Naive thymus-derived CD4-positive, alpha-beta T cell (primary cell): ENCODE results near the gene KRABD2.
"Not testable (repeated sequence)": the region's sequence is repeated elsewhere in the genome, so short reads cannot be mapped to it uniquely, and the experiment has no call there.

Experiments
- ATAC-seq: fragments of 150-1000 bp; cut with Tn5 transposase; 2 replicates; pipeline ENCODE4 v1.10.0; 2021; ENCODE audit warnings: mild to moderate bottlenecking, moderate library complexity
- CTCF ChIA-PET: fragments of 350-600 bp; sonication (Branson Sonifier 250); formaldehyde crosslinking; loops from one replicate; lab custom pipeline; 2021; ENCODE audit warnings: antibody characterized with exemption; lab: Charles Lee
- POLR2A ChIA-PET: fragments of 350-600 bp; sonication (Branson Sonifier 250); formaldehyde crosslinking; loops from one replicate; lab custom pipeline; 2021; ENCODE audit warnings: antibody characterized with exemption, inconsistent platforms; lab: Charles Lee
- DNase-seq, 9 donors: peaks; one replicate each; pipeline versions ENCODE4 v3.0.0 to v3.0.0-alpha.2; 2020 to 2022; ENCODE audit warnings: mixed read lengths in 1 of 9
- H3K27ac ChIP-seq: one replicate; pipeline ENCODE4 v1.7.0; 2013; ENCODE audit warnings: mild to moderate bottlenecking, low read depth, low read length, moderate library complexity
- H3K27me3 ChIP-seq, 2 donors: one replicate each; pipeline ENCODE4 v1.7.0; 2013; ENCODE audit warnings: low read length in 2 of 2, mild to moderate bottlenecking in 2 of 2, moderate library complexity in 2 of 2; ENCODE audit not compliant: control insufficient read depth in 2 of 2, insufficient read depth in 2 of 2
- H3K36me3 ChIP-seq, 3 experiments: 1 replicate in 2 of 3; 2 replicates in 1 of 3; pipeline ENCODE4 v1.7.0; 2013; ENCODE audit warnings: low read length in 3 of 3, mild to moderate bottlenecking in 3 of 3, moderate library complexity in 1 of 3; ENCODE audit not compliant: insufficient read depth in 3 of 3, control insufficient read depth in 2 of 3
- H3K4me1 ChIP-seq, 2 donors: one replicate each; pipeline ENCODE4 v1.7.0; 2013; ENCODE audit warnings: low read length in 2 of 2, mild to moderate bottlenecking in 2 of 2, moderate library complexity in 1 of 2; ENCODE audit not compliant: control insufficient read depth in 2 of 2, insufficient read depth in 2 of 2
- H3K4me3 ChIP-seq: 2 replicates; pipeline ENCODE4 v1.7.0; 2013; ENCODE audit warnings: mild to moderate bottlenecking, low read length
- H3K9me3 ChIP-seq, 3 experiments: 1 replicate in 2 of 3; 2 replicates in 1 of 3; pipeline ENCODE4 v1.7.0; 2013; ENCODE audit warnings: low read length in 3 of 3; ENCODE audit not compliant: control insufficient read depth in 2 of 3
- H3K27ac Mint-ChIP-seq, 9 donors: one replicate each; pipeline ENCODE4 v1.8.0; 2020 to 2022; ENCODE audit warnings: mixed read lengths in 9 of 9, mild to moderate bottlenecking in 8 of 9, moderate library complexity in 5 of 9, inconsistent platforms in 2 of 9
- H3K27me3 Mint-ChIP-seq, 5 donors: one replicate each; pipeline ENCODE4 v1.8.0; 2021 to 2022; ENCODE audit warnings: mixed read lengths in 5 of 5, mild to moderate bottlenecking in 1 of 5
- H3K36me3 Mint-ChIP-seq, 5 donors: one replicate each; pipeline ENCODE4 v1.8.0; 2020 to 2022; ENCODE audit warnings: mixed read lengths in 5 of 5, mild to moderate bottlenecking in 3 of 5, inconsistent platforms in 1 of 5
- H3K4me1 Mint-ChIP-seq, 7 donors: one replicate each; pipeline ENCODE4 v1.8.0; 2020 to 2022; ENCODE audit warnings: mixed read lengths in 7 of 7, mild to moderate bottlenecking in 3 of 7, inconsistent platforms in 1 of 7
- H3K4me3 Mint-ChIP-seq, 10 donors: one replicate each; pipeline ENCODE4 v1.8.0; 2020 to 2022; ENCODE audit warnings: mild to moderate bottlenecking in 10 of 10, mixed read lengths in 10 of 10, moderate library complexity in 6 of 10, inconsistent platforms in 2 of 10
- H3K9me3 Mint-ChIP-seq, 11 donors: one replicate each; pipeline ENCODE4 v1.8.0; 2020 to 2022; ENCODE audit warnings: mixed read lengths in 11 of 11, mild to moderate bottlenecking in 4 of 11, inconsistent platforms in 1 of 11, moderate library complexity in 1 of 11
- intact Hi-C, 2 donors: fragments of 100-400 bp; cut with micrococcal nuclease; formaldehyde crosslinking; loops; one replicate each; pipeline ENCODE4 v1.15.1; 2023

Gene KRABD2

DNA sequence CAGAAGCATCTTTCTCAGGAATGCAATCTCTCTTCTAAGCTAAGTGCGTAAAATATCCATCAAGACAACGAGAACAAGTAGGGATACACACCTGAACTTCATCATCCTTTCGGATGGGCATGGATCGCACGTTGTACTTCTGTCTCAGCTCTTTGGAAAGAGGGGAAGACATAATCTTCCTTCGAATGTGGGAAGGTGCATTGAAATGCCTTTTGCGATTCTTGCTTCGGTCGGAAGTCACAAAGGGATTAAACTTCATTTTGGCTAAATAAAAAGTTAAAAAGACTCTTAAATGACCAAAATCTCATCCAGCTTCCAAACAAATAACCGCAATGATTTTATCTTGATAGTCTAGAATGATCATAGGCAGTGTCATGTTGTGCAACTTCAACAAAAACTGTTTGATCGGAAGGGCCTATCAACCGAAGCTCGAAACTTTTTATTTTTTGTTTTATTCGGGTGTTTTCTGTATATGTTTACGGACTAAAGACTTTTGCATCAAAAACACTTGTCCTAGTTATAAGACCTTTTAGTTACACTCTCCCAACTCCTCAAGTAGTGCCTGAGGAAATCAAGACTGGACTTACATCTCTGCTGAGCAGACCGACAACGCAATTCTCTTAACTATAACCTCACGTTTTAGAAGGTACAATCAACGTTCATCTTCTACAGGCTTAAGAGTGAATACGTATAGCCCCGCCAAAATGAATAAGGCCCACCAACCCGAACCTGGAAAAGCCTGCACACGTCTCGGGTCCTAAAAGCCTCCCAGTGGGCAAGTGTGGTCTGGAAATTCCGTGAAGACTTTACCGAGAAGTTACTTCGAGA lies 5.8 kb upstream of the KRABD2 start:
- Histone ChIP-seq H3K4me1 (peaks cover 28 to 31% of the 10 kb centered on the region in 2 donors), H3K4me3 (peak overlapping the region; percentile 83), H3K27me3 (no peaks in the 10 kb centered on the region), H3K9me3 (no peaks in the 10 kb centered on the region), H3K36me3 (peaks cover 21 to 48% (median 31%) of the 10 kb centered on the region in 3 experiments), H3K27ac (peak overlapping the region; percentile 82)
- peak overlapping the region; percentile 93 to 99 (median 97) for H3K4me3 Mint-ChIP-seq
- CTCF ChIA-PET: interaction anchor here (0.6 to 2.9 kb wide), 3 partner anchors 191 to 621 kb away, joined by 3 to 11 read pairs (median 4); no protein-coding TSS in a partner anchor
- H3K27me3 Mint-ChIP-seq: peaks cover 0 to 2% (median 0%) of the 10 kb centered on the region in 5 donors
- H3K36me3 Mint-ChIP-seq: peaks cover 5 to 35% (median 29%) of the 10 kb centered on the region in 5 donors
- peaks cover 32 to 77% (median 64%) of the 10 kb centered on the region in 7 donors for H3K4me1 Mint-ChIP-seq
- H3K27ac Mint-ChIP-seq: peak overlapping the region; percentile 93 to 98 (median 96)
- intact Hi-C loops: loop anchor here (2.0 to 10.0 kb wide), 16 partner anchors 93 to 1740 kb away; partner anchors contain the start of genes ALOXE3 (in 1 of the 2), CNTROB (in 1 of the 2), CTC1 (in 1 of the 2) and CYB5D1 (in 1 of the 2)
- DNase-seq: no peak
- H3K9me3 Mint-ChIP-seq: peaks cover 0 to 7% (median 0%) of the 10 kb centered on the region in 11 donors
- POLR2A ChIA-PET: interaction anchor here (0.6 to 1.1 kb wide), 5 partner anchors 12 to 128 kb away, joined by 3 to 5 read pairs (median 3); partner anchors contain the start of gene NDEL1
- no peak for ATAC-seq

DNA sequence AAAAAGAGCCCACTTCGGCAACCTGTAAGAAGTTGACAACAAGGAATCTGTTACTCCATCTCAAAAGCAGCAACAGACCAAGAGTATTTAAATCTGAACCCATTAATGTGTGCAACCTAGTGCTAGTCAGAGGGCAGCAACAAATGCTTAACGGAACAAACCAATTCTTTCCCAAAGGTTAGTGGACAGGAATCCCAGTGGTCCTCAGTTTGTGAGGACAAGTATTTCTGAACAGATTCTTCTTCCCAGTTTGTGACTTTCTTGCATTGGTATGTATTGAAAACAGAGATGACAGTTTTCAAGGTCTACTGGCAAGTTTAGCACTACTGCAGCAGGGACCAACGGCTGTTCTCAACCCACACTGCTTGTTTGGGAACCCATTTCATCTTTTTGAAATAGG lies 3.5 kb upstream of the KRABD2 start:
- DNase-seq (no peak), ATAC-seq (no peak)
- Histone ChIP-seq H3K9me3 (no peaks in the 10 kb centered on the region), H3K4me3 (no peak overlapping the region), H3K27ac (peak overlapping the region; percentile 82), H3K4me1 (peaks cover 41 to 46% of the 10 kb centered on the region in 2 donors), H3K27me3 (no peaks in the 10 kb centered on the region), H3K36me3 (peaks cover 26 to 51% (median 36%) of the 10 kb centered on the region in 3 experiments)
- Mint-ChIP-seq H3K4me1 (peaks cover 39 to 88% (median 65%) of the 10 kb centered on the region in 7 donors), H3K27ac (peak overlapping the region in 2 of 9 donors; percentile 45 to 97), H3K9me3 (peaks cover 0 to 7% (median 0%) of the 10 kb centered on the region in 11 donors), H3K36me3 (peaks cover 5 to 42% (median 30%) of the 10 kb centered on the region in 5 donors), H3K4me3 (peak overlapping the region in 4 of 10 donors; percentile 18 to 98 (median 62)), H3K27me3 (peaks cover 0 to 2% (median 0%) of the 10 kb centered on the region in 5 donors)
- ChIA-PET POLR2A (no interaction called here), CTCF (no interaction called here)
- intact Hi-C loops: loop anchor here (5.0 to 10.0 kb wide), 11 partner anchors 155 to 1738 kb away; partner anchors contain the start of genes CNTROB (in 1 of the 2), CYB5D1 (in 1 of the 2), EIF5A (in 1 of the 2) and KIAA0753 (in 1 of the 2)

DNA sequence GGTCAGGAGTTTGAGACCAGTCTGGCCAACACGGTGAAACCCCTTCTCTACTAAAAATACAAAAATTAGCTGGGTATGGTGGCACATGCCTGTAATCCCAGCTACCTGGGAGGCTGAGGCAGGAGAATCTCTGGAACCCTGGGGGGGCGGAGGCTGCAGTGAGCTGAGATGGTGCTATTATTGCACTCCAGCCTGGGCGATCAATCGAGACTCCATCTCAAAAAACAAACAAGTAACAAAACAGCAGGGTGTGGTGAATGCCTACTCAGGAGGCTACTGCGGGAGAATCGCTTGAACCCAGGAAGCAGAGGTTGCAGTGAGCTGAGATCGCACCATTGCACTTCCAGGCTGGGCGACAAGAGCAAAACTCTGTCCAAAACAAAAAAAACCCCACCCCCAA lies 1.6 kb upstream of the KRABD2 start:
- H3K4me3 ChIP-seq, H3K9me3 ChIP-seq, ATAC-seq, DNase-seq, intact Hi-C loops, H3K27me3 ChIP-seq, H3K27me3 Mint-ChIP-seq, CTCF ChIA-PET, POLR2A ChIA-PET, H3K9me3 Mint-ChIP-seq, H3K27ac ChIP-seq: not testable (repeated sequence)
- Mint-ChIP-seq H3K4me3 (peak overlapping the region in 4 of 10 donors; percentile 17 to 96 (median 33)), H3K27ac (peak overlapping the region in 6 of 9 donors; percentile 8 to 74 (median 18)), H3K4me1 (peaks cover 35 to 77% (median 55%) of the 10 kb centered on the region in 7 donors), H3K36me3 (peaks cover 5 to 42% (median 30%) of the 10 kb centered on the region in 5 donors)
- Histone ChIP-seq H3K4me1 (peaks cover 35 to 39% of the 10 kb centered on the region in 2 donors), H3K36me3 (peaks cover 26 to 51% (median 36%) of the 10 kb centered on the region in 3 experiments)

GRCh38 chr17:8377422-8377821 lies 918 bp upstream of the KRABD2 start:
- Histone ChIP-seq H3K9me3 (no peaks in the 10 kb centered on the region), H3K27me3 (no peaks in the 10 kb centered on the region), H3K4me3 (no peak overlapping the region), H3K4me1 (peaks cover 35 to 39% of the 10 kb centered on the region in 2 donors), H3K27ac (peak overlapping the region; percentile 80), H3K36me3 (peaks cover 26 to 46% (median 36%) of the 10 kb centered on the region in 3 experiments)
- no peak for DNase-seq
- Mint-ChIP-seq H3K36me3 (peaks cover 0 to 35% (median 28%) of the 10 kb centered on the region in 5 donors), H3K9me3 (no peaks in the 10 kb centered on the region), H3K4me3 (peak overlapping the region in 8 of 10 donors; percentile 82 to 96 (median 90)), H3K27ac (peak overlapping the region in 7 of 9 donors; percentile 43 to 94 (median 91)), H3K27me3 (no peaks in the 10 kb centered on the region), H3K4me1 (peaks cover 36 to 70% (median 50%) of the 10 kb centered on the region in 7 donors)
- no peak for ATAC-seq
- CTCF ChIA-PET: interaction anchor here (0.8 to 1.2 kb wide), 3 partner anchors 8 to 16 kb away, joined by 3 to 4 read pairs (median 4); no protein-coding TSS in a partner anchor
- POLR2A ChIA-PET: interaction anchor here (0.6 to 1.3 kb wide), 5 partner anchors 14 to 232 kb away, joined by 3 to 6 read pairs (median 4); partner anchors contain the start of genes NDEL1 and SLC25A35
- intact Hi-C loops: loop anchor here in 1 of 2 donors (1.0 kb wide), 1 partner anchor 364 kb away; no protein-coding TSS in a partner anchor

GRCh38 chr17:8375738-8376259 lies 705 bp downstream of the KRABD2 start:
- Histone ChIP-seq H3K4me1 (peaks cover 21 to 25% of the 10 kb centered on the region in 2 donors), H3K27me3 (no peaks in the 10 kb centered on the region), H3K9me3 (no peaks in the 10 kb centered on the region), H3K27ac (peak overlapping the region; percentile 80), H3K4me3 (peak overlapping the region; percentile 87), H3K36me3 (peaks cover 22 to 44% (median 34%) of the 10 kb centered on the region in 3 experiments)
- intact Hi-C loops: loop anchor here in 1 of 2 donors (1.0 kb wide), 1 partner anchor 128 kb away; no protein-coding TSS in a partner anchor
- ChIA-PET CTCF (interaction anchor here (0.5 to 1.9 kb wide), 4 partner anchors 35 to 898 kb away, joined by 3 to 7 read pairs (median 3); no protein-coding TSS in a partner anchor), POLR2A (interaction anchor here (0.6 to 1.6 kb wide), 6 partner anchors 18 to 1246 kb away, joined by 3 to 6 read pairs (median 3); no protein-coding TSS in a partner anchor)
- Mint-ChIP-seq H3K9me3 (no peaks in the 10 kb centered on the region), H3K36me3 (peaks cover 0 to 30% (median 25%) of the 10 kb centered on the region in 5 donors), H3K27me3 (no peaks in the 10 kb centered on the region), H3K27ac (peak overlapping the region; percentile 62 to 94 (median 92)), H3K4me3 (peak overlapping the region; percentile 82 to 96 (median 90)), H3K4me1 (peaks cover 27 to 54% (median 39%) of the 10 kb centered on the region in 7 donors)
- DNase-seq: peak in 1 of 9 donors; percentile 20
- ATAC-seq: no peak

DNA sequence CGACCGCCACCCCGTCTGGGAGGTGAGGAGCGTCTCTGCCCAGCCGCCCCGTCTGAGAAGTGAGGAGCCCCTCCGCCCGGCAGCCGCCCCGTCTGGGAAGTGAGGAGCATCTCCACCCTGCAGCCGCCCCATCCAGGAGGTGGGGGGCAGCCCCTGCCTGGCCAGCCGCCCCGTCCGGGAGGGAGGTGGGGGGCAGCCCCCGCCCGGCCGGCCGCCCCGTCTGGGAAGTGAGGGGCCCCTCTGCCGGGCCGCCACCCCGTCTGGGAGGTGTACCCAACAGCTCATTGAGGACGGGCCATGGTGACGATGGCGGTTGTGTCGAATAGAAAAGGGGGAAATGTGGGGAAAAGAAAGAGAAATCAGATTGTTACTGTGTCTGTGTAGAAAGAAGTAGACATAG lies 2.6 kb downstream of the KRABD2 start:
- ATAC-seq, H3K4me3 Mint-ChIP-seq, H3K27me3 Mint-ChIP-seq, H3K9me3 ChIP-seq, H3K27ac Mint-ChIP-seq, DNase-seq, intact Hi-C loops, H3K4me3 ChIP-seq, H3K9me3 Mint-ChIP-seq, CTCF ChIA-PET, POLR2A ChIA-PET, H3K27ac ChIP-seq, H3K27me3 ChIP-seq: not testable (repeated sequence)
- H3K36me3 Mint-ChIP-seq: peaks cover 12 to 33% (median 23%) of the 10 kb centered on the region in 5 donors
- peaks cover 13 to 16% of the 10 kb centered on the region in 2 donors for H3K4me1 ChIP-seq
- H3K4me1 Mint-ChIP-seq: peaks cover 25 to 42% (median 30%) of the 10 kb centered on the region in 7 donors
- peaks cover 11 to 36% (median 27%) of the 10 kb centered on the region in 3 experiments for H3K36me3 ChIP-seq
